Stomach (tissue), 9 donors: ENCODE results near the gene NR4A3. TPM values are rescaled to one million over a fixed set of nuclear protein-coding genes. Genes with fewer than 3 reads are reported as not detected.

Source experiments
- DNase-seq, 2 donors: peaks; one replicate each; pipeline versions ENCODE4 v3.0.0 to v3.0.0-alpha.2; 2013 to 2019
- H3K27ac ChIP-seq, 5 donors: fragments of 200-600 bp in 4 of 5; sonication (generic) in 4 of 5; one replicate each; pipeline ENCODE4 v1.5.1; 2013 to 2019; ENCODE audit warnings: mild to moderate bottlenecking in 1 of 5, moderate library complexity in 1 of 5
- H3K27me3 ChIP-seq, 3 donors: fragments of 200-600 bp; sonication (generic); one replicate each; pipeline ENCODE4 v1.5.1; 2017 to 2019; ENCODE audit warnings: mixed run types in 1 of 3
- H3K36me3 ChIP-seq, 4 donors: fragments of 200-600 bp; sonication (generic); 1 replicate in 3 of 4; 2 replicates in 1 of 4; pipeline ENCODE4 v1.5.1; 2016 to 2019
- H3K4me1 ChIP-seq, 4 donors: fragments of 200-600 bp; sonication (generic); one replicate each; pipeline ENCODE4 v1.5.1; 2016 to 2019
- H3K4me3 ChIP-seq, 4 donors: fragments of 200-600 bp; sonication (generic) in 3 of 4; one replicate each; pipeline ENCODE4 v1.5.1; 2016 to 2019; ENCODE audit warnings: mild to moderate bottlenecking in 1 of 4
- H3K9me3 ChIP-seq, 4 donors: fragments of 200-600 bp; sonication (generic); one replicate each; pipeline ENCODE4 v1.5.1; 2016 to 2019
- EP300 ChIP-seq: sonication (generic); formaldehyde crosslinking; IDR thresholded peaks from one replicate; pipeline ENCODE4 v1.6.1; 2017; ENCODE audit warnings: antibody characterized with exemption
- POLR2A ChIP-seq, 4 donors: fragments of 450-650 bp; IDR thresholded peaks; one replicate each; pipeline ENCODE4 v1.6.1; 2016; ENCODE audit warnings: antibody characterized with exemption in 4 of 4, control low read depth in 2 of 4, mild to moderate bottlenecking in 1 of 4, moderate library complexity in 1 of 4
- POLR2AphosphoS5 ChIP-seq, 3 donors: sonication (generic); formaldehyde crosslinking; IDR thresholded peaks; one replicate each; pipeline ENCODE4 v1.6.1; 2016; ENCODE audit warnings: antibody characterized with exemption in 3 of 3
- WGBS, 5 donors: extraction: QIAGEN DNeasy Blood & Tissue Kit in 3 of 5; methylation state at CpG; one replicate each; pipeline versions ENCODE4 v1.1.5 to v1.1.7; 2013 to 2018; 5-methylcytosine and 5-hydroxymethylcytosine counted together
- intact Hi-C: fragments of 100-400 bp; cut with DNase I; formaldehyde crosslinking; loops from one replicate; pipeline ENCODE4 v1.15.1; 2023; ENCODE audit warnings: low total_unique reads
- polyA plus RNA-seq, 3 donors: library from polyadenylated mRNA; stranded (reverse); fragments of 200-250 nt; gene quantifications; one replicate each; pipeline ENCODE4 v1.2.3, GENCODE V29; 2013
- total RNA-seq, 5 donors: library from RNA; depleted of rRNA; stranded (reverse); fragments of >200 nt; gene quantifications; one replicate each; pipeline versions ENCODE4 v1.1.0 to v1.2.3, GENCODE V29; 2014 to 2016
- TF ChIP-seq, protein P1 (sequence below), 7 experiments: fragments of 450-650 bp in 4 of 7; fragments of 200-600 bp in 3 of 7; sonication (generic) in 3 of 7; IDR thresholded peaks; one replicate each; pipeline ENCODE4 v1.5.1; 2016 to 2019; ENCODE audit warnings: antibody characterized with exemption in 7 of 7, control low read depth in 2 of 7, mild to moderate bottlenecking in 1 of 7
- donor health status: healthy with polysubstance abuse.
- donor health status: Bipolar disorder and iron deficiency.
- donor health status: healthy.

NR4A3 gene
- total and polyA plus RNA-seq, 8 donors: 0.58 to 51.8 (median 3.2) TPM

DNA sequence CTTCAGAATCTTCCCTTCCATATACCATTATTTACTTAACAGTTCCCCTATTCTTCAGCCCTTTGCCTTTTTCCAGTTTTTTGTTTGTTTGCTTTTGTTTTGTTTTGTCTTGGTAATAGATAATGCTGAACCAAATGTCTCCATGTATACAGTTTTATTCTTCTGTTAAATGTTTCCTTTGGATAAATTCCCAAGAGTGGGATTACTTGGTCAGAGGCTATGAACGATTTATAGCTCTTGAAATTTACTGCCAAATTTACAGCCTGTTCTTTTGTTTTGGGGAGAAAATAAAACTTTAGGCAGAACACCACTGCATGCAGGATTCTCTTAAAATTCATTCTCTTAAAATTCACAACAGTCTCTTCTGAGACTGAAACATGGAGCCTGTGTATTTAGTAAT lies 38.6 kb downstream of the NR4A3 start:
- Histone ChIP-seq H3K4me3 (no peak overlapping the region), H3K9me3 (no peaks in the 10 kb centered on the region), H3K27ac (no peak overlapping the region), H3K36me3 (peaks cover 0 to 8% (median 0%) of the 10 kb centered on the region in 4 donors), H3K27me3 (no peaks in the 10 kb centered on the region), H3K4me1 (no peaks in the 10 kb centered on the region)
- intact Hi-C loops: no loop called here
- DNase-seq: peak in 1 of 2 donors; percentile 23
- WGBS, 5 donors: 43 to 77% (median 63%) methylated on average over 1 of the region's 1 CpG
- TF ChIP-seq EP300 (no peak), POLR2A (IDR thresholded peaks at IDR 0.05) (no peak), POLR2AphosphoS5 (IDR thresholded peaks at IDR 0.05) (no peak)
- TF ChIP-seq, protein P1, sequence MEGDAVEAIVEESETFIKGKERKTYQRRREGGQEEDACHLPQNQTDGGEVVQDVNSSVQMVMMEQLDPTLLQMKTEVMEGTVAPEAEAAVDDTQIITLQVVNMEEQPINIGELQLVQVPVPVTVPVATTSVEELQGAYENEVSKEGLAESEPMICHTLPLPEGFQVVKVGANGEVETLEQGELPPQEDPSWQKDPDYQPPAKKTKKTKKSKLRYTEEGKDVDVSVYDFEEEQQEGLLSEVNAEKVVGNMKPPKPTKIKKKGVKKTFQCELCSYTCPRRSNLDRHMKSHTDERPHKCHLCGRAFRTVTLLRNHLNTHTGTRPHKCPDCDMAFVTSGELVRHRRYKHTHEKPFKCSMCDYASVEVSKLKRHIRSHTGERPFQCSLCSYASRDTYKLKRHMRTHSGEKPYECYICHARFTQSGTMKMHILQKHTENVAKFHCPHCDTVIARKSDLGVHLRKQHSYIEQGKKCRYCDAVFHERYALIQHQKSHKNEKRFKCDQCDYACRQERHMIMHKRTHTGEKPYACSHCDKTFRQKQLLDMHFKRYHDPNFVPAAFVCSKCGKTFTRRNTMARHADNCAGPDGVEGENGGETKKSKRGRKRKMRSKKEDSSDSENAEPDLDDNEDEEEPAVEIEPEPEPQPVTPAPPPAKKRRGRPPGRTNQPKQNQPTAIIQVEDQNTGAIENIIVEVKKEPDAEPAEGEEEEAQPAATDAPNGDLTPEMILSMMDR (IDR thresholded peaks at IDR 0.05): no peak

DNA sequence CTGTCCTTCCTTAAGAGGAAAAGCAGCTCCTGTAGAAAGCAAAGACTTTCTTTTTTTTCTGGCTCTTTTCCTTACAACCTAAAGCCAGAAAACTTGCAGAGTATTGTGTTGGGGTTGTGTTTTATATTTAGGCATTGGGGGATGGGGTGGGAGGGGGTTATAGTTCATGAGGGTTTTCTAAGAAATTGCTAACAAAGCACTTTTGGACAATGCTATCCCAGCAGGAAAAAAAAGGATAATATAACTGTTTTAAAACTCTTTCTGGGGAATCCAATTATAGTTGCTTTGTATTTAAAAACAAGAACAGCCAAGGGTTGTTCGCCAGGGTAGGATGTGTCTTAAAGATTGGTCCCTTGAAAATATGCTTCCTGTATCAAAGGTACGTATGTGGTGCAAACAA lies 42.3 kb downstream of the NR4A3 start:
- no peak overlapping the region for H3K4me3 ChIP-seq
- no peaks in the 10 kb centered on the region for H3K9me3 ChIP-seq
- no peak for DNase-seq
- no peak for TF ChIP-seq POLR2AphosphoS5 (IDR thresholded peaks at IDR 0.05)
- no peak for TF ChIP-seq EP300
- intact Hi-C loops: no loop called here
- no peak overlapping the region for H3K27ac ChIP-seq
- WGBS, 5 donors: 86 to 91% (median 88%) methylated on average over 2 of the region's 2 CpGs
- peaks cover 0 to 8% (median 0%) of the 10 kb centered on the region in 4 donors for H3K36me3 ChIP-seq
- no peaks in the 10 kb centered on the region for H3K4me1 ChIP-seq
- H3K27me3 ChIP-seq: no peaks in the 10 kb centered on the region

DNA sequence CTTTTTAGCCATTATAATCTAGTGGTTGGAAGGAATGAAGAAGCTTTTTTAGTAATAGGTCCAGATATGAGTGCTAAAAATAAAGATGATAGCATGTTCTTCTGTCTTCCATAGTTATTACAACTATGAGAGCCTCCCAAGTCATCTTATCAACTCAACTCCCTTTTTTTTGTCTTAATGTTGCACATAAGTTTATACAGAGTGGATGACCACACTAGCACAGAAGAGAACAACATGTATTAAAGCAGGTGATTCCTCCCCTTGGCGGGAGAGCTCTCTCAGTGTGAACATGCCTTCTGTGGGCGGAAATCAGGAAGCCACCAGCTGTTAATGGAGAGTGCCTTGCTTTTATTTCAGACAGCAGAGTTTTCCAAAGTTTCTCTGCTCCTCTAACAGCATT lies 44.7 kb downstream of the NR4A3 start:
- no peaks in the 10 kb centered on the region for H3K9me3 ChIP-seq
- no peak for TF ChIP-seq POLR2A (IDR thresholded peaks at IDR 0.05)
- no peak for TF ChIP-seq POLR2AphosphoS5 (IDR thresholded peaks at IDR 0.05)
- TF ChIP-seq, protein P1 (IDR thresholded peaks at IDR 0.05): no peak
- TF ChIP-seq EP300: no peak
- H3K36me3 ChIP-seq: peaks cover 0 to 8% (median 0%) of the 10 kb centered on the region in 4 donors
- intact Hi-C loops: no loop called here
- DNase-seq: no peak
- 72 to 86% (median 77%) methylated on average over 2 of the region's 2 CpGs for WGBS, 5 donors
- H3K4me3 ChIP-seq: no peak overlapping the region
- no peaks in the 10 kb centered on the region for H3K4me1 ChIP-seq
- no peaks in the 10 kb centered on the region for H3K27me3 ChIP-seq
- no peak overlapping the region for H3K27ac ChIP-seq

DNA sequence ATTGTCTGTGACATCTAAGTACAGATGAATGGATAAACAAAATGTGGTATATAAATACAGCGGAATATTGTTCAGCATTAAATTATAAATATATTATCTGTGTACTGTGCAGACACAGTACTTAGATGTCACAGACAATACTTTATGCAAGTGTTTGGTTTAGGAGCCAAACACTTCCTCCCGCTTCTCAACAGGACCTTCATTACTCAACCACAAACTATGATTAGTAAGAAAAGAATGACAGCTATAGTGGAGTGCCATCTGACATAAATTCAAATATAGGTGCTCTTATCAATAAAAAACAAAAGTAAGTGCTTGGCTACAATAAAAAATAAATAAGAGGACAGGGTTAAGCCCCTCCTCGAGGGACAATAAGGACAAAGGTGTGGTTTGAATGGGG lies 45.9 kb downstream of the NR4A3 start:
- intact Hi-C loops: no loop called here
- no peaks in the 10 kb centered on the region for H3K9me3 ChIP-seq
- no peak for DNase-seq
- no peak overlapping the region for H3K27ac ChIP-seq
- no peaks in the 10 kb centered on the region for H3K4me1 ChIP-seq
- WGBS, 5 donors: 32 to 63% (median 50%) methylated on average over 3 of the region's 3 CpGs
- H3K36me3 ChIP-seq: peaks cover 0 to 8% (median 0%) of the 10 kb centered on the region in 4 donors
- TF ChIP-seq EP300 (no peak), POLR2A (IDR thresholded peaks at IDR 0.05) (no peak), POLR2AphosphoS5 (IDR thresholded peaks at IDR 0.05) (no peak)
- TF ChIP-seq, protein P1 (IDR thresholded peaks at IDR 0.05): no peak
- no peak overlapping the region for H3K4me3 ChIP-seq
- no peaks in the 10 kb centered on the region for H3K27me3 ChIP-seq

DNA sequence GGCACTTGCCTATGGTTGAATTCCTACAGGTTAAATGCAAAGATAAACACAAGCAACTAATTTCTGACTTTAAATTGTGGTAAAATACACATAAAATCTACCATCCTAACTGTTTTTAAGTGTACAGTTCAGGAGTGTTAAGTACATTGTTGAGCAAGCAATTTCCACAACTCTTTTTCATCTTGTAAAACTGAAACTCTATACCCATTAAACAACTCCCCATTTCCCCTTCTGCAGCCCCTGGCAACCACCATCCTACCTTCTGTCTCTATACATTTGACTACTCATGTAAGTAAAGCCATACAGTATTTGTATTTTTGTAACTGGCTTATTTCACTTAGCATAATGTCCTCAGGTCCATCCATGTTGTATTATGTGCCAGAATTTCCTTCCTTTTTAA lies 46.3 kb downstream of the NR4A3 start:
- no peaks in the 10 kb centered on the region for H3K9me3 ChIP-seq
- no peak for TF ChIP-seq POLR2AphosphoS5 (IDR thresholded peaks at IDR 0.05)
- no peak for TF ChIP-seq POLR2A (IDR thresholded peaks at IDR 0.05)
- no peak for TF ChIP-seq EP300
- TF ChIP-seq, protein P1 (IDR thresholded peaks at IDR 0.05): no peak
- H3K36me3 ChIP-seq: peaks cover 0 to 8% (median 0%) of the 10 kb centered on the region in 4 donors
- H3K4me1 ChIP-seq: no peaks in the 10 kb centered on the region
- no peak overlapping the region for H3K27ac ChIP-seq
- H3K4me3 ChIP-seq: no peak overlapping the region
- DNase-seq: no peak
- intact Hi-C loops: no loop called here
- no peaks in the 10 kb centered on the region for H3K27me3 ChIP-seq
